NOMO-1 treated with dmso at 0.1 percent for 144 hours (cell line): ENCODE measurements around the gene CETP.

Experiments used
- DNase-seq: peaks from one replicate; lab custom pipeline; 2025; ENCODE audit not compliant: unreplicated experiment; lab: John Stamatoyannopoulos, UW

Gene CETP

GRCh38 chr16:56961851-56962281, at the start of gene CETP:
TSS of gene CETP (plus strand) at chr16:56961950. CDS start at chr16:56961980, 30 bp downstream.
- DNase-seq: no peak

- no peak for DNase-seq
These were observed 48.7 kb upstream of the CETP start for GRCh38 chr16:56912746-56913708.

DNA sequence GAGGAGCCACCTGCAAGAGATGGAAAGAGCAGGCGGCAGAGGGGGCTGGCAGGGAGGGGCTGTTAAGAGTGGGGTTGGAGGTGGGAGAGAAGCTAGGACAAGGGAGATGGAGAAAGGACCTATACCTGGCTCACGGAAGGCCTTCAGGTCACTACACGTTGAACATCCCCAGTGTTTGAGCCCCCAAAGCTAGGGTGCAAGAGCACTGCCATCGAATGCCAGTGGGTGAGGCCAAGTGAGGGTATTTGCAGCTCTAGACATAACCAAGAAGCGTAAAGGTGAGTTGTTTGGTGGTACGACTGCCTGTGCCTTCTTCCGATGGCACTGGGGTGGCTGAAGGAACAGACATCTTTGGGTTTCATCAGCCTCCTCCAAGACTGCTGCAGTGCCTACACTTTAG, 46.9 kb upstream of the CETP start:
- no peak for DNase-seq

GRCh38 chr16:56915336-56916119, 46.2 kb upstream of the CETP start:
- DNase-seq: no peak

DNA sequence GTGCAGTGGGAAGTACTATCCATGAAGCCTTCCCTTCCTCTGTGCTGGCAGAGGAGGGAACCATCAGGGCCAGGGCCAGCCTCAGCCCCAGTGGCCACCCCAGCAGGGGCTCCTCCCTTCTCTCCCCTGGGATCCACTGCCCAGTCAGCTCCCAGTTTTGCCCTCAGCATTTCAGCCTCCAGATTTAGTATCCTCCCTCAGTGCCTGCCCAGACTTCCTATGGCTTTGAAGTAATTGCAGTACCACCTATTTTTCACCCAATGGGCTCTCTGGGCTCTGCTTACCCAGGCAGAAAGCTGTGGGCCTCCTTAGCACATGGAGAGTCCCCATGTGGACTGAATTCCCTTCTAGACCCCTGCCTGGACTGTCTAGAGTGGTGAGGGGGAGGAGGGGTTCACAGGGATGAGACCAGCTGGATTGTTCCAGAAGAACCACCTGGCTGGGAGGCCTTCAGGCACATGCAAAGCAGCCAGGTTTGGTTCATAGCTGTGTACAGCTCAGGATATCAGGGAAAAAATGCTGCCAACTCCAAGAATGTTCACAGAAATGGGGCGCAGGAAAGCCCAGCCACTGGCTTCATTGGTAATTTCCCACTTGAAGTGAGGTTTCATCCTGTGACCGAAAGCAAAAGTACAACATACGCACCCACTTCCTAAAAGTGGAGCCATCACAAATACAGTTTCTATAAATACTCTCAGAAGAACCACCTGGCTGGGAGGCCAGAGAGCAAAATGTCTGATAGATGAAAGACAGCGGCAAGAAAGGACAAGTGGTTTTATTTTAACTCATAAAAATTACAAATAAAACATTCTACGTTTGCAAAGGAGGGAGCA, 45.0 kb upstream of the CETP start:
- peak; percentile 21 for DNase-seq

- DNase-seq: no peak
These were observed 43.2 kb upstream of the CETP start for GRCh38 chr16:56918467-56919012.

- DNase-seq: no peak
These were observed 42.5 kb upstream of the CETP start for GRCh38 chr16:56919099-56919800.

DNA sequence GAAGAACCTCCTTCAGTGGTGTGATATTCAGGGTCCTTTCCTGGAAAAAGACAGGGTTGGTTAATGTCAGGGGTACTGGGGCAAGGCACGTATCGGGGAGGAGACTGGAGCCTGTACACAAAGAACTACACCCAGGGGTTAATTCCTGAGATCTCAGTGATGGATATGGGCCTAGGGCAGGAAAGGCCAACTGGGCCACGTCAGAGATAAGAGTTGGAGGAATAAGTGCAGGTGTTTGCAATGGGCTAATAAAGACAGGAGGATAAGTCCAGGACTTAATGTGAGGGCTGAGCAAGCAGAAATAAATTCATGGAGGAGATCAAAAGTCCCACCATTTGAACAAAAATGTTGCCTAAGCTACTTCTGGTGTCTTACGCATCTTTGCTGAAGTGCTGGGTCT, 40.2 kb upstream of the CETP start:
- no peak for DNase-seq

- DNase-seq: no peak
These were observed 38.2 kb upstream of the CETP start for GRCh38 chr16:56923481-56924091.

DNA sequence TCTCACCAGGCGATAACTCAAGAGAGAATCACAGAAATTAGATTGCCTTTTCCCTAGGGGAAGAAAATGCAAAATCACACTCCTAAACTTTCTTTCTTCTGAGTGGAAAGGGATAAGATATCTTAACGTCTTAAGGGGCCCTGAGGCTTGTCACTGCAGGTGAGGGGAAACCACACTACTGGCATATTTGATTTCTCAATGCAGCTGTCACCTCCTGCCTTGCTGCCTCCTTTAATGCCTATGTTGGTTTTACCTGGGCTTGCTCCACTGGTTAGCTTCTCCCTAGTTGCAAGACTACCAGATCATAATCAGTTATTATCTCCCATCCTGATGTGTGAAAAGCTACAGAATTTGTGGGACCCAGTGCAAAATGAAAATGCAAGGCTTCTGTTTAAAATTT, 34.3 kb upstream of the CETP start:
- DNase-seq: no peak

DNA sequence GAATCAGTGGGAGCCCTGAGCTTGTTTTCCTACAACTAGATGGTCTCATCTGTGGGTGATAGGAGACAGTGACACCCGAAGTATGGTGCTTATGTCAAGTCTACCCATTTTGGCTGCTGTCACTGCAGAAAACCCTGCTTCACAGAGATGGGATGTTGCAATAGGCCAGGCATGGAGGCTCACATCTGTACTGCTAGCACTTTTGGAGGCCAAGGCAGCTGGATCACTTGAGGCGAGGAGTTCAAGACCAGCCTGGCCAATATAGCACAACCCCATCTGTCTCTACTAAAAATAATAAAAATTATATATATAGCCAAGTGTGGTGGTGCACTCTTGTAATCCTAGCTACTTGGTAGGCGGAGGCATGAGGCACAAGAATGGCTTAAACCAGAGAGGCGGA, 32.1 kb upstream of the CETP start:
- DNase-seq: no peak

DNA sequence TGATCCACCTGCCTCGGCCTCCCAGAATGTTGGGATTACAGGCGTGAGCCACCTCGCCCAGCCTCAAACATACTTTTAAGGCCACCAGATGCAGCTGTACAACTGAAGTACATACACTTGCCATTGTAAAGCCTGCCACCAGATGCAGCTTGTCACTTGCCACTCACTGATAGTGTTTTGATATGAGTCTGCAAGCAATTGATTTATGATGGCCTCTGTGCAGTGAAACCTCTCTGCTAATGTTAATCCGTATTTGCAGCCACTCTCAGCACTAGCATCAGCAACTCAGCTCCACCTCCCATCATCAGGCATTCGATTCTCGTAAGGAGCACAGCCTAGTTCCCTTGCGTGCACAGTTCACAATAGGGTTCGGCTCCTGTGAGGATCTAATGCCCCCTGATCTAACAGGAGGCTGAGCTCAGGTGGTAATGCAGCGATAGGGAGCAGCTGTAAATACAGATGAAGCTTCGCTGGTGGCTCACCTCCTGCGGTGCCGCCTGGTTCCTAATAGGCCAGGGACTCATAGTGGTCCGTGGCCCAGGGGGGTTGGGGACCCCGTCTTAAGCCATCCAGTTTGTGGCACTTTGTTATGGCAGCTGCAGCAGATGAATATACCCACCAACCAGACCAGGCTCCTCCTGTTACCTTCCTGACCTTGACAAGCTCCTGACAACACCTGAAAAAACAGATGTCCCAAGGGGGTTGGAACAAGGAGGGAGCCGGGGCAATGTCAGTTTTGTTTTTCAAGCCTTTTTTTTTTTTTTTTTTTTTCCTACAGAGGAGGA, 31.1 kb upstream of the CETP start:
- DNase-seq: no peak

- no peak for DNase-seq
These were observed 30.4 kb upstream of the CETP start for GRCh38 chr16:56931271-56931891.

- peak; percentile 98 for DNase-seq
These were observed 29.6 kb upstream of the CETP start, which contains the start of gene HERPUD1 for GRCh38 chr16:56931892-56932720. TSS of gene HERPUD1 (plus strand) at chr16:56932142. CDS start at chr16:56932245, 103 bp downstream.

DNA sequence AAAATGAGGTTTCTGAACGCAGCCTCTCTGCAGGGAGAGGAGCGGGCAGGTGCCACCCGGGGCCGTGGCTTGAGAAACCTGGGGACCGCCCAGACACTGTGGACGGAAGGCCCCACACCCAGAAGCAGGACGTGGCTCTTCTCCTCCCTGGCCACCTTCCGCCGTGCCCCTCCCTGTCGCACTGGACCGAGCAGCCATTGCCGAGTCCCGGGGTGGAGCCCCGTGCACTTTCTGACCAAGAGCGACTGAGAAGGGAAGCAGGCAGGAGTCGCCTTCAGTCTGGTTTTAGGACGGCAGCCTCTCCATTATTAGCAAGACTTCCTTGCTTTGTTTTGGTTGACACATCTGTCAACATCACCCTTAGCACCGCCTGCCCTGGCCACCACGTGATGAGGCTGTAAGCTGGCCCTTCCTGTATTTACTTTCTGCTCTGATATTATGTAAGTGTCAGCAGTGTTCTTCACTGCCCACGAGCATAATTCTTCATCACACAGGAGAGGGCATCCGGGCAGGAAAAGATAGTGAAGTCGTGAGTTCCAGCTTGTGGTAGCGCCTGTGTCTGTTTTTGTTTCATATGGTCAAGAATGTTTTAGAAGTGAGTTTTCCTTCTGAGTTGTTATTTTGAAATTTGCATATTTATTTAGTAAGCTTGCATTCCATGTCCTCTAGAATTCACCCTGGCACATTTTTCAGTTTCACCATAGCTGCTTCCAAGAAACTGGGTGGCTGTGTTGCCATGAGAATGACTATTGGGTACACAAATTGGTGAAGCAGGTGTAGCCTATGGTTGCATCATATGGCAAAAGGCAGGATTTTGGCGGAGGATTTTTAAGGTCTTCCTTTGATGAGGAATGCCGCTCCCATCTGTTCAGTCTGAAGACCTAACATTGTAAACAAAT, 28.8 kb upstream of the CETP start:
- peak; percentile 64 for DNase-seq

- no peak for DNase-seq
These were observed 27.7 kb upstream of the CETP start for GRCh38 chr16:56933828-56934598.
